GM18507 (cell line): ENCODE results near the gene OOSP4A.
"Not testable (repeated sequence)": the region's sequence is repeated elsewhere in the genome, so short reads cannot be mapped to it uniquely, and the experiment has no call there.

Experiments
- DNase-seq: peaks from one replicate; pipeline ENCODE4 v3.0.0; 2011; ENCODE audit warnings: low read depth; ENCODE audit not compliant: insufficient read length; ENCODE audit errors: extremely low spot score
- FAIRE-seq: peaks from 2 replicates; lab custom pipeline; 2011; peaks lifted over from hg19 to GRCh38; lab: Jason Lieb, UNC

Gene OOSP4A

DNA sequence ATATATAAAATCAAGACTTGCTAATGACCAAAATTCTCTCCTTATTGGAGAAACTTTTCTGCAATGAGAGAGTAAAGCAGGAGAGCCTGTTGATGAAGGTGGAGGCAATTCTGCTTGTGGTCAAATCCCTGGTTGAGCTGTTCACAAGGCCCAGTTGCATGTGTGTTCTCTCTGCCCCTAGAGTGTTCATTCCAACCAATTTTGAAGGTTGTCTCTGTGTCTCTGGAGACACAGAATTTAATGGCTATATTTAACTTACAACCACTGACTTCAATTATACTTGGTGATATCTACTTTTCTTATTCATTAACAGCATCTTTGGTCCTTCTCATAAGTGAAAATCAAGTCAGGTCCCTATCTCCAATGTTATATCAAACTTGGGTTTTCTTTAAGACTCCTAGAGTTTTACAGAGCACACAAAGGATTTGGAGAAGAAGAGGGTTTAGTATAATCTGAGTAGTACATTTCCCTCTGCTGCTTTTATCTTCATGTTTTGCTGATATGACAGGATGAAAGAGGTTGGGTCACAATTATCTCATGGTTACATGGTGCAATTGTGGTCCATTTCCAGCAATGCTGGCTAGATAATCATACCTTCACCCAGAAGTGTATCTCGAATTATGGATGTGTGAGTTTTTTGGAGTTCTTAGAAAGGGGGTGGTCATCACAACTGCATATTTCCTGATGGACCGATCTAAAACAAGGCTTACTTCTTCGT, 4.0 kb downstream of the OOSP4A start:
- FAIRE-seq: no peak

DNA sequence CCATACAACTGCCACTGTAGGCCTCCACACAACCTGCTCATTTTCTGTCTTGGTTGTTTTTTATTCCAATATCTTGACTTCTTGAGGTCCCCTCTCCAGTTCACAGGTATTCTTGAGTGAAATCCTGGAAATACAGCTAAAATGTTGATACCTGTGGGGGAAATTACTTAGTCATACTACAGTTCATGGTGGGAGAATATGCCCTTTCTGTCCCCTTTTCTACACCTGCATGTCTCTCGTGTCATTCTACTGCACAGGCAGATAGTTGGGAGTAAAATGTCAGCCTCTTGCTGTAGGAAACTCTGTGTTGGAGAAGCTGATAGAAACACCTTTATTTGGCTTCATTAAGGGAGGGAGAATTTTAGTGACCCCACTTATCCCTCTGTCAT, 4.6 kb downstream of the OOSP4A start:
- DNase-seq (no peak), FAIRE-seq (no peak)

More for the DNA sequence above, 4.0 kb downstream of the OOSP4A start:
- DNase-seq: no peak

DNA sequence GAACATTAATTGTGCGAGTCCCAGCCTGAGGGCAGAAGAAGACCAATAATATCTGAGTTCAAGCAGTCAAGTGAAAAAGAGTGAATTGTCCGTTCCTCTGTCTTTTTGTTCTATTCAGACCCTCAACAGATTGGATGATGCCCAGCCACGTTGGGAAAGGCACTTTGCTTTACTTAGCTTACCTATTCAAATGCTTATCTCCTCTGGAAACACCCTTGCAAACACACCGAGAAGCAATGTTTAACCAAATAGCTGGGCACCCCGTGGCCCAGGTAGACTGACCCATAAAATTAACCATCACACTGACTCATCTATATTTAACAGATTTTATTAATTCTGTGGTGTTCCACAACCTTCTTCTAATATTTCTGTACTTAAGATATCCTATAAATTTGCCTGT, 9.3 kb downstream of the OOSP4A start:
- no peak for FAIRE-seq
- DNase-seq: no peak

DNA sequence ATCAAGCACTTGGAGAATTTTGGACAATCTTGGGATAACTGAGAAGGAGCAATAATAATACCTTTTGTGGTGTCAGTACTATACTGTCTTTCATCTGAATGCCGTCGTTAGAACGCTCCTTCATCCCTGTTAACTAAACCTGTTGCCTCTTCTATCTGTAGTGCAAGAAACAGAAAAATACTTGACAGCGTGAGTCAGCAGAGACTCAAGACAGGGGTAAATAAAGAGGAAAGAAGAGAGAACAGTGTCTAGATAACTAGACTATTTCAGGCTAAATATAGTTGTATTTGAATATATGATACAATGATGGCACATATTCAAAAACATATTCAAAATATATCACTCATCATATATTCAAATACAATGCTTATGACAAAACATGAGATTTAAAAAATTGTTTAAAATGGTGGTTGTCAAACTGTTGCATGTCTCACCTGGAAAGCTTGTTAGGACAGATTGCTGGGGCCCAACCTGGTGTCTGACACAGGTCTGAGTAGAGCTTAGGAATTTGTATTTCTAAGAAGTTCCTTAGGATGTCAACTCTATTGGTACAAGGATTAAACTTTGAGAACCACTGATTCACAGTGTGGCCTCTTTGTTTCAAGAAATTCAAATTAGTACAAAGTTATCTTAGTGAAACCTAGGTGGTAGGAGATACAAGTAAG, 17.4 kb downstream of the OOSP4A start:
- no peak for DNase-seq
- no peak for FAIRE-seq

DNA sequence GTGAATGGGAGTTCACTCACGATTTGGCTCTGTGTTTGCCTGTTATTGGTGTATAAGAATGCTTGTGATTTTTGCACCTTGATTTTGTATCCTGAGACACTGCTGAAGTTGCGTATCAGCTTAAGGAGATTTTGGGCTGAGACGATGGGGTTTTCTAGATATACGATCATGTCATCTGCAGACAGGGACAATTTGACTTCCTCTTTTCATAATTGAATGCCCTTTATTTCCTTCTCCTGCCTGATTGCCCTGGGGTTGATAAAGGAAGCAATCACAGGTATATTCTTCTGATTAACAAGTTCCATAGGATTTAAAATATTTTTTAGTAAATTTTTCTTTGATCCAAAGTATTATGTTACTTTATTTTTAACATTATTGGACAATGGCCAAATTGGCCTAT, 18.2 kb downstream of the OOSP4A start:
- DNase-seq, FAIRE-seq: not testable (repeated sequence)

DNA sequence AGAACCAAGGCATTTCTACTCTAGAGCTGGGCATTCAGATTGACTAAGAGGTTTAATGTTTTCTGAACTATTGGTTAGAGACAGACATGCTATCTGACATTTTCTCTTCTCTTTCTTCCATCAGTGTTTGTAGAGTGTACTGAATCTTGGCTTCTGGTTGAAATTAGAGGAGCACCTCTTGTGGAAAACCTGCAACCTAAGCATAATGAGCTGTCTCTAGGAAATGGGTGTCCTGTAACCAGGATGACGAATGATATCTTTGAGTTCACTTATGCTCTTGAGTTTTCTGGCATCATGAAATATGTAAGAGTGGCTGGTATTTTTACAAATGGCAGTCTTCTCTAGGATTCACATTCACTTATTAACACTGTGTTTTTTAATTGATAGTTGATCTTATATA, 19.4 kb downstream of the OOSP4A start:
- FAIRE-seq: no peak
- DNase-seq: no peak

DNA sequence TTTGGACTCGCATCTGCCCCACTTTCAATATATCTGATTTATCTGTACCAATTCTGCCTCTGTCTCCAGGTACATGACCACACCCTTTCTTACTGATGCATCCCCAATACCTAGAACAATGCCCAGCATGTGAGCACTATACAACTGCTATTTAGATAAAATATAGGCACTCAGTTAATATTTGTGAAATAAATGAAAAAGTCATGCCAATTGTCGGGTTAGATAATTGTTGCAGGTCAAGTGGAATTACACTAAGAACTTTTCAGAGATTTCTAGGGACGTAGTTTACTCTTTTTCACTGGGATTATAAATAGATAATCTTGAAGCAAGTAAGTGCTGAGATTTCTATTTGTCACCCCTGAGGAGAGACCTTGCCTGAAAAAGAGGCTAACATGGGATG, 20.5 kb downstream of the OOSP4A start:
- no peak for FAIRE-seq
- no peak for DNase-seq

DNA sequence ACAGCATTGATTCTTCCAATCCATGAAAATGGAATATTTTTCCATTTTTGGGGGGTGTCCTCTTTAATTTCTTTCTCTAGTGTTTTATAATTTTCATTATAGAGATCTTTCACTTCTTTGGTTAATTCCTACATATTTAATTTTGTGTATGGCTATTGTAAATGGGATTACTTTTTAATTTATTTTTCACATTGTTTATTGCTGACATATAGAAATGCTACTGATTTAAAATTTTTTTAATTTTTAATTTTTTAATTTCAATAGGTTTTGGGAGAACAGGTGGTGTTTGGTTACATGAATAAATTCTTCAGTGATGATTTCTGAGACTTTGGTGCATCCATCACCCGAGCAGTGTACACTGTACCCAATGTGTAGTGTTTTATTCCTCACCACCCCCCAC, 26.6 kb downstream of the OOSP4A start:
- DNase-seq (no peak), FAIRE-seq (no peak)

DNA sequence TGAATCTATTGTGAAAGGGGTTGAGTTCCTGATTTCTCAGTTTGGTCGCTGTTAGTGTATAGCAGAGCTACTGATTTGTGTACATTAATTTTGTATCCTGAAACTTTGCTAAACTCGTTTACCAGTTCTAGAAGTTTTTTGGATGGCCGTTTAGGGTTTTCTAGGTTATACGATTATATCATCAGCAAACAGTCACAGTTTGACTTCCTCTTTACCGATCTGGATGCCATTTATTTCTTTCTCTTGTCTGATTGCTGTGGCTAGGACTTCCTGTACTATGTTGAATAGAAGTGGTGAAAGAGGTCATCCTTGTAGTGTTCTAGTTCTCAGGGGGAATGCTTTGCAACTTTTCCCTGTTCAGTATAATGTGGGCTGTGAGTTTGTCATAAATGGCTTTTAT, 28.6 kb downstream of the OOSP4A start:
- no peak for DNase-seq
- FAIRE-seq: no peak

DNA sequence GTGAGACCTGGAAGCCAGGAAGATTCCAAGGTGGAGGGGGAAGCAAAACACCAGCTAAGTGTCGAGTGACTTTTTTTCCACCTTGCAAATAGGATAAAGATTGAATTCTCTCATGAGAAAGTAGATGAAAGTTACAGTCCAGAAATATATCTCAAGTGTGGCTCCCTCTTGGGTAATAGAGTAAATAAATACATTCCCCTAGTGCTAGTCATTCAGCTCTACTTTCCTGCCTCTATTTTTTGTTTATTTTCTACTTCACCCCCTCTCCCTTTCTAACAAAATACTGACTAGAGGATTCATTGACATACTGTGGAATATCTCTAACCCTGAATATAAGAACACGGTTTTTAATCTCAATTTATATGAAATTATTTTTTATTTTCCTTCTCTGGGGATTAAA, 34.0 kb downstream of the OOSP4A start:
- DNase-seq (no peak), FAIRE-seq (no peak)

DNA sequence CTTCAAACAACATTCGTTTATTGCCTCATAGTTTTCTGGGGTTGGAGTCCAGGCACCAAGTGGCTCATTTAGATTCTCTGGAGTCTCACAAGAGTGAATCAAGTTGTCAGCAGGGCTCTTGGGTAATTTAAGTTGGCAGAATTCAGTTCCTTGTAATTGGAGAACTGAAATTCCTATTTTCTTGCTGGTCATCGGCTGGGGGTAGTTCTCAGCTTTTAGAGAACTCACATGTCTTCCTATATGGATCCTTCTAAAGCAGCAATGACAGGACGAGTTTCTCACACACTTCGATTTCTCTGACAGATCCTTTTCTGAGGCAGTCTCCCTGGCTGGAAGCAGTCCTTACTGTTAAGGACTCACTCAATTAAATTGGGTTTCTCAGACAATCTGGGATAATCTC, 35.9 kb downstream of the OOSP4A start:
- DNase-seq (no peak), FAIRE-seq (no peak)

DNA sequence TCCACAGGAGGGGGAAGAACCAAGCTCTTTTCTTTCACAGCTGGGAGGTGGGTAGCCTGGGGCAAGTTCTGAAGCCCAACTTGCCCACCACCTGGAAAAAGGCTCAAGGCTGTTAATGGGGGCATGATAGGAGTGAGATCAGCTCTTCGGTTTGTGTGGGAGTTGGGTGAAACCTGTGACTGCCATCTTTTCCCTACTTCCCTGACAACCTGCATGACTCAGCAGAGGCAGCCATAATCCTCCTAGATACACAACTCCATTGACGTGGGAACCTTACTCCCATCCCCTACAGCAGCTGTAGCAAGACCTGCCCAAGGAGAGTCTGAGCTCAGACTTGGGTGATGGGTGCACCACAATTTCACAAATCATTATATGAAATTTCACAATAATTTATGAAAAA, 39.9 kb downstream of the OOSP4A start:
- FAIRE-seq (no peak), DNase-seq (no peak)

DNA sequence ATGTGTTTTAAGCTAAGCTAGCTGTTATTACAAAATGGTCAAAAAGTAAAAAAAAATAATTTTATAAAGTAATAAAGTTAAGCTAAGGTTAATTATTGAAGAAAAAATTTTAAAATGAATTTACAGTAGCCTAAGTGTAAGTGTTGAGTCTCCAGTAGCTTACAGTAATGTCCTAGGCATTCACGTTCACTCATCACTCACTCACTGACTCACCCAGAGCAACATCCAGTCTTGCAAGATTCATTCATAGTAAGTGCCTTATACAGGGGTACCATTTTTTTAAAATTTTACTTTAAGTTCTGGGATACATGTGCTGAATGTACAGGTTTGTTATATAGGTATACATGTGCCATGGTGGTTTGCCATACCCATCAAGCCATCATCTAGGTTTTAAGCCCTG, 41.5 kb downstream of the OOSP4A start:
- FAIRE-seq (no peak), DNase-seq (no peak)

DNA sequence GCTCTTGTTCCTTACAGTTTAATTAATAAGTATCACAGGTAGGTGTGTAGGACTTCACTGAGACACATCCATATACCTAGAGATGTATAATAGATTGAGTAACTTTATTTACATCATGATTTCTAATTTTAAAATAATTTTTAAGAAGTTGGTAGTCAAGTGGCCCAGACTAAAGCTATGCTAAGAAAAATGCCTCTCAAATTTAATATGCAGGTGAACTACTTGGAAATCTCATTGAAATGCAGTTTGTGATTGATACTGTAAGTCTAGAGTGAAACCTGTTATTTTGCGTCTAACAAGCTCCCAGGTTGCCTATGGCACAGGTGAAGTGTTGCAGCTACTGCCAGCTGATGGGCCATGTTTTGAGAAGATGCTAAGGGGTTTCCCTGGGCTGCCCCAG, 53.0 kb downstream of the OOSP4A start, which contains the start of gene OOSP4B:
Gene OOSP4B, plus strand, starts transcription at position 301 of the 400 bp plus-strand sequence.
- DNase-seq (no peak), FAIRE-seq (no peak)

DNA sequence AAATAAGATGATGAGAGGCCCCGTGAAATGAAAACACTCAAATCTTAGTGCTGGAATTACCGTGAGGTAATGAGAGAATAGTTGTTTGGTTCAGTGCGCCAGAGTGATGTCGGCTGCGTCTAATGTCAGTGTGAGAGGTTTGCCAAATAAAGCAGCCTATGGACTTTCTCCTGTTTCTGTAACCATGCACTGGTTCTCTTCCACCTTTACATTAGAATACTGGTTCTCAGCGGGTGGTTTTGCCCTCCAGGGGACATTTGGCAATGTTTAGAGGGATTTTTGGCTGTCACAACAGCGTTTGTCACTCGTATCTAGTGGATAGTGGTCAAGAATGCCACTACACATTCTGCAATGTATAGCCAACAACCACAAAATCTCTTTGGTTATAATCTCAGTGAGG, 54.2 kb downstream of the OOSP4A start:
- no peak for FAIRE-seq

More for the DNA sequence above, 54.2 kb downstream of the OOSP4A start:
- no peak for DNase-seq
